Thyroid gland (tissue), 4 donors: ENCODE results near the gene NPBWR2. TPM values are rescaled to one million over a fixed set of nuclear protein-coding genes. Genes with fewer than 3 reads are reported as not detected.

Experiments
- DNase-seq, 2 donors: peaks; one replicate each; pipeline ENCODE4 v3.0.0-alpha.2; 2019
- H3K27ac ChIP-seq, 3 donors: fragments of 200-600 bp; sonication (generic); 1 replicate in 2 of 3; 2 replicates in 1 of 3; pipeline ENCODE4 v1.5.1; 2016 to 2019; ENCODE audit warnings: mild to moderate bottlenecking in 1 of 3, moderate library complexity in 1 of 3
- H3K27me3 ChIP-seq: fragments of 200-600 bp; sonication (generic); one replicate; pipeline ENCODE4 v1.5.1; 2019
- H3K36me3 ChIP-seq, 2 donors: fragments of 200-600 bp; sonication (generic); one replicate each; pipeline ENCODE4 v1.5.1; 2016 to 2019
- H3K4me1 ChIP-seq, 2 donors: fragments of 200-600 bp; sonication (generic); one replicate each; pipeline ENCODE4 v1.5.1; 2017 to 2019
- H3K4me3 ChIP-seq, 3 donors: fragments of 200-600 bp; sonication (generic); replicated peaks in 1 of 3; 1 replicate in 2 of 3; 2 replicates in 1 of 3; pipeline ENCODE4 v1.5.1; 2016; ENCODE audit warnings: mild to moderate bottlenecking in 1 of 3
- H3K9me3 ChIP-seq: fragments of 200-600 bp; sonication (generic); one replicate; pipeline ENCODE4 v1.5.1; 2017
- POLR2A ChIP-seq, 2 donors: fragments of 450-650 bp; IDR thresholded peaks; one replicate each; pipeline ENCODE4 v1.6.1; 2017; ENCODE audit warnings: antibody characterized with exemption in 2 of 2, mild to moderate bottlenecking in 2 of 2, moderate library complexity in 1 of 2
- WGBS, 2 donors: methylation state at CpG; one replicate each; pipeline ENCODE4 v1.1.5; 2017; 5-methylcytosine and 5-hydroxymethylcytosine counted together
- intact Hi-C: fragments of 100-400 bp; cut with DNase I; formaldehyde crosslinking; loops from one replicate; pipeline ENCODE4 v1.15.1; 2023
- total RNA-seq, 4 donors: library from RNA; depleted of rRNA; stranded (reverse); fragments of >200 nt; gene quantifications; one replicate each; pipeline ENCODE4 v1.2.3, GENCODE V29; 2016
- TF ChIP-seq, protein P1 (sequence below), 6 experiments: fragments of 200-600 bp in 3 of 6; fragments of 450-650 bp in 3 of 6; sonication (generic) in 3 of 6; IDR thresholded peaks; one replicate each; pipeline ENCODE4 v1.5.1; 2016 to 2019; ENCODE audit warnings: antibody characterized with exemption in 6 of 6, mild to moderate bottlenecking in 2 of 6, inconsistent platforms in 1 of 6, moderate library complexity in 1 of 6

The NPBWR2 gene
- total RNA-seq, 4 donors from 2014 or later, result not detected

DNA sequence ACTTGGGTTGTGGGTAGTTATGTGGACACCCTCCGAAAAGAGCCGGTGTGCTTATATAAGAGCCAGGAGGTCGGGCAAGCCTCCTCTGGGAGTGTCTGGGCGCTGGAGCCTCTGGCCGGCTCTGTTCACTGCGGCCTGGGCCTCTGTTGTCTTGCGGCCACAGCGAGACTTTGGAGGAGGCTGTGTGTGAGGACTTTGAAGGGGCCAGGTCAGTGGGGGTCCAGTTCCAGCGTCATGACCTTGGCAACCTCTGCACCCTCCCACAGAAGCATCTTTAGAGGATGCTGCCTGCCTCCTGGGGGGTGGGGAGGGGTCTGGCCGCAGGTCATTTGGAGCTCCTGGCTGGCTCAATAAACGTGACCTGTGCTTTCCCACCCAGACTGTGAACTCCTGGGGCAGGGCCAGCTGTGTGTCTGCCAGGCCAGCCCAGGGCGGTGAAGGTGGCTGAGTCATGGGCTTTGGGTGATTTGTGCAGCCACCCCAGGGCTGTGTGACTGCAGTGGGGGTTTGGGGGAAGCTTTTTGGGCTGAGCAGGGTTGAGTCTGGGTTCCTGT, 43.1 kb downstream of the NPBWR2 start:
- WGBS, 2 donors, result 0 to 58% methylated on average over 1 to 11 of the region's 12 CpGs
- peaks cover 16 to 24% of the 10 kb centered on the region in 2 donors for H3K4me1 ChIP-seq
- H3K4me3 ChIP-seq, result peak overlapping the region in 2 of 3 donors; percentile 37 to 77
- H3K27me3 ChIP-seq, result no peaks in the 10 kb centered on the region
- no peaks in the 10 kb centered on the region for H3K36me3 ChIP-seq
- no peaks in the 10 kb centered on the region for H3K9me3 ChIP-seq
- intact Hi-C loops, result loop anchor here (10.0 kb wide), 1 partner anchor 529 kb away; the partner anchor contains the start of gene PTK6
- TF ChIP-seq, protein P1, sequence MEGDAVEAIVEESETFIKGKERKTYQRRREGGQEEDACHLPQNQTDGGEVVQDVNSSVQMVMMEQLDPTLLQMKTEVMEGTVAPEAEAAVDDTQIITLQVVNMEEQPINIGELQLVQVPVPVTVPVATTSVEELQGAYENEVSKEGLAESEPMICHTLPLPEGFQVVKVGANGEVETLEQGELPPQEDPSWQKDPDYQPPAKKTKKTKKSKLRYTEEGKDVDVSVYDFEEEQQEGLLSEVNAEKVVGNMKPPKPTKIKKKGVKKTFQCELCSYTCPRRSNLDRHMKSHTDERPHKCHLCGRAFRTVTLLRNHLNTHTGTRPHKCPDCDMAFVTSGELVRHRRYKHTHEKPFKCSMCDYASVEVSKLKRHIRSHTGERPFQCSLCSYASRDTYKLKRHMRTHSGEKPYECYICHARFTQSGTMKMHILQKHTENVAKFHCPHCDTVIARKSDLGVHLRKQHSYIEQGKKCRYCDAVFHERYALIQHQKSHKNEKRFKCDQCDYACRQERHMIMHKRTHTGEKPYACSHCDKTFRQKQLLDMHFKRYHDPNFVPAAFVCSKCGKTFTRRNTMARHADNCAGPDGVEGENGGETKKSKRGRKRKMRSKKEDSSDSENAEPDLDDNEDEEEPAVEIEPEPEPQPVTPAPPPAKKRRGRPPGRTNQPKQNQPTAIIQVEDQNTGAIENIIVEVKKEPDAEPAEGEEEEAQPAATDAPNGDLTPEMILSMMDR (IDR thresholded peaks at IDR 0.05), result no peak
- TF ChIP-seq POLR2A (IDR thresholded peaks at IDR 0.05), result no peak
- no peak overlapping the region for H3K27ac ChIP-seq
- DNase-seq, result peak in 1 of 2 donors; percentile 56

DNA sequence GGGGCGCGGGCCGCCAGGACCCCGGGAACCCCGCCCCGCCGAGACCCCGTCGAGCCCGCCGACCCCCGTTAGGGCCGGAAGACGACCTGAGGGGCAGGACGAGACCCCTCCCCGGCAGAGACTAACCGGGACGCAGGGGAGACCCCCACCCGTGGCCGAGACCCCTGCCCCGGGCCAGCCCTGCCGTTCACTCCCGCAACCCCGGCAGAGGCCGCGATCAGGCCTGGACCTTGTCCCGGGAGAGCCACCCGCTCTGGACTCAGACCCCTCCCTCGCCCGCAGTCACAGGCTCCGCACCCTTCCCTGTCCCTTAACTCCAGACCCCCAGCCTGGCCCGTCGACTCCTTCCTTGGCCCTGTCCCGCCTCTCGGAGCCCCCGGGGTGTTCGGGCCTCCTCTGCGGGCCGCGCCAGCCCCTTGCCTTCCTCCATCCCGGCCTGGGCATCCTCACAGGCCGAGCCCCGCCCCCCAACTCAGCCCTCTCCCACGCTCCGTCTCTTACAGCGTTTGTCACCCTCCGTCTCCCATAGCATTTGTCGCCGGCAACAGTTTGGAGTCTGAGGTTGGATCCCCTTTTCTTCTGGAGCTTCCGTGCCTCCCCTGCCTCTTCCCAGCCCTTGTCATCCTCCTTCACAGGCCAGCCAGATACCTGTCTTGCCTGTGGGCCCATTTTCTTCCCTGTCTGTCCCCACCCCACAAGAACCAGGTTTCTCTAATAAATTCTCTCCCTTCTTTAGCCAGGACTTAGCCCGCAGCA, 43.8 kb downstream of the NPBWR2 start:
- 4% methylated on average over 22 to 27 of the region's 51 CpGs for WGBS, 2 donors
- peak in 1 of 2 donors; percentile 41 for DNase-seq
- peaks cover 16 to 24% of the 10 kb centered on the region in 2 donors for H3K4me1 ChIP-seq
- no peaks in the 10 kb centered on the region for H3K27me3 ChIP-seq
- H3K9me3 ChIP-seq, result no peaks in the 10 kb centered on the region
- no peaks in the 10 kb centered on the region for H3K36me3 ChIP-seq
- H3K27ac ChIP-seq, result peak overlapping the region in 2 of 3 donors; percentile 7 to 87
- intact Hi-C loops, result loop anchor here (10.0 kb wide), 1 partner anchor 529 kb away; the partner anchor contains the start of gene PTK6
- H3K4me3 ChIP-seq, result peak overlapping the region; percentile 37 to 77 (median 60)
- no peak for TF ChIP-seq POLR2A (IDR thresholded peaks at IDR 0.05)
- TF ChIP-seq, protein P1 (IDR thresholded peaks at IDR 0.05), result no peak

DNA sequence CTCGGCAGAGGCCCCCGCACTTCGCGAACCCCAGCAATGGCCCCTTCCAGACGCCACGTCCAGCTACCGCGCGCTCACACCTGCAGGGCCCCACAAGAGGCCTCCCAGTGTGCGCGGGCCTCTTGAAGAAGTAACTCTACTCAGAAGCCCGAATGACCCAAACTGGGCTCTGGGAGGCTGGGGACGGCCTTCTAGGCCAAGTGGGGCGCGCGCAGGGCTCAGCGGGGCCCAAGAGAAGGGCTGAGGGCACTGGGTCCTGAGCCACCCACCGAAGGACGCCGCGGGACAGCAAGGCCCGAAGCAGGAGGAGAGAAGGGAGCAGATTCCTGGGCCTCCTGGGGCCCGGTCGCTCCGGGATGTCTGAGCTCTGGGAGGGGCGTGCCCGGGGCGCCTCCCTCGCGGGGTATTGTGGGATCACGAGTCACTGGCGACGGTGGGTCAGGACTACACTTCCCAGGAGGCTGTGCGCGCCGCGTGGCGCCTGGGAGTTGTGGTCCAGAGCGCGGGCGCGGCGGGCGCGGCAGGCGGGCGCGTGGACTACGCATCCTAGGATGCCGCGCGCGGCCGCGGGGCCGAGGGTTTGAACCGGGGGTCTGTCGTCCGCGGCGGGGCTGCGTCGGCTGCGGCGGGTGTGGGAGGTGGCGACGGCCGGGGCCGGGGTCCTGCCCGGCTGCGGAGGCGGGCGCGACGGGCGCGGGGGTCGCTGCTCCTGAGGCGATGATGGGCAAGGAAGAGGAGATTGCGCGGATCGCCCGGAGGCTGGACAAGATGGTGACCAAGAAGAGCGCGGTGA, 44.6 kb downstream of the NPBWR2 start, which contains the start of gene TCEA2:
TSS of gene TCEA2 (plus strand) at position 603 of the 793 bp plus-strand sequence. CDS start at position 718, 115 bp downstream.
- H3K27ac ChIP-seq, result peak within 1 kb of the TSS in 2 of 3 donors; percentile 78 to 87
- H3K4me1 ChIP-seq, result peaks cover 16 to 24% of the 10 kb centered on the region in 2 donors
- no peaks in the 10 kb centered on the region for H3K27me3 ChIP-seq
- H3K4me3 ChIP-seq, result peak within 1 kb of the TSS; percentile 37 to 77 (median 60)
- DNase-seq, result peak; percentile 97 to 98
- TF ChIP-seq, protein P1 (IDR thresholded peaks at IDR 0.05), result no peak
- peak; percentile 54 to 78 for TF ChIP-seq POLR2A (IDR thresholded peaks at IDR 0.05)
- 2 to 40% methylated on average over 3 to 45 of the region's 85 CpGs for WGBS, 2 donors
- no peaks in the 10 kb centered on the region for H3K36me3 ChIP-seq
- H3K9me3 ChIP-seq, result no peaks in the 10 kb centered on the region
- intact Hi-C loops, result loop anchor here (10.0 kb wide), 1 partner anchor 528 kb away; the partner anchor contains the start of gene PTK6

DNA sequence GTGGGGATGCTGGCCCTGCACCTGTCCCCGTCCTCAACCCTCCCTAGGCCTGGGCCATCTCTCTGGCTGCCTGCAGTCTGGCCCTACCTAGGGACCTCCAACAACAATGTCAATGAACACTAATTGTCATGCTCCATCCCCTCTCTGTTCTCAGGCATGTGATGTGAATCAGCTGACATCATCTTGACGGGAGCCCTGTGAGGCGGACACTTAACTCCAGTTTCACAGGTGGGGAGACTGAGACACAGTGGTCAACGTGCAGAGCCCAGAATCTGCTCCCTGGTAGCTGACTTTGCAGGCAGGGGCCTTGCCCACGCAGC, 45.1 kb downstream of the NPBWR2 start:
- no peak for TF ChIP-seq POLR2A (IDR thresholded peaks at IDR 0.05)
- TF ChIP-seq, protein P1 (IDR thresholded peaks at IDR 0.05), result no peak
- Histone ChIP-seq H3K9me3 (no peaks in the 10 kb centered on the region), H3K4me3 (peak overlapping the region in 1 of 3 donors; percentile 77), H3K36me3 (no peaks in the 10 kb centered on the region), H3K27ac (peak overlapping the region in 2 of 3 donors; percentile 78 to 87), H3K4me1 (peaks cover 16 to 24% of the 10 kb centered on the region in 2 donors), H3K27me3 (no peaks in the 10 kb centered on the region)
- WGBS, 2 donors, result 38 to 58% methylated on average over 4 of the region's 5 CpGs
- no peak for DNase-seq
- intact Hi-C loops, result loop anchor here (10.0 kb wide), 1 partner anchor 527 kb away; the partner anchor contains the start of gene PTK6
